ENCODE results near the gene GNG4. TPM values are rescaled to one million over a fixed set of nuclear protein-coding genes. Genes with fewer than 3 reads are reported as not detected.

The GNG4 gene
- total and polyA plus RNA-seq, 2 experiments from 2014 or later, result 4.8 to 11.8 TPM

DNA sequence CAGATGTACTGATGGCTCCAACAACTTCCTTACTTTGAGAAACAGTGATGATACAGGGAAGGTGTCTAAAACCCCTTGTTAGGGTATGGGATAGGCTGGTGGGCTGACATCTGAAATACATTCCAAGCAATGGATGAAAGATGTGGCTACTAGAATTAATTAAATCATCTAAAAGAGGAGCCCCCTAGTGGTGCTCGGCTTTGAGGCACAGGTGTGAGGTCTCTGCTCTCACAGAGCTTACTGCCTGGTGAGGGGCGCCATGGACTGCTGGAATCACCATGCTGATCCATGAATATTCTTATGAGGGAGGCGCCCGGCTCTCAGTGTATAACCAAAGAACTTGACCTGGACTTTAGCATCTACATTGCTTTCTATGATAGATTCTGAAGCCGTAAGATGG is 48.5 kb downstream of the GNG4 start:
- Histone ChIP-seq H3K27me3 (no peaks in the 10 kb centered on the region), H3K9me2 (replicated peaks; ENCODE audit: insufficient read depth) (no peaks in the 10 kb centered on the region), H3K4me1 (ENCODE audit: insufficient read depth) (no peaks in the 10 kb centered on the region), H3K79me2 (no peaks in the 10 kb centered on the region), H3K4me3 (no peak overlapping the region), H3K9me3 (ENCODE audit: low read depth) (no peaks in the 10 kb centered on the region), H3K27ac (no peak overlapping the region), H2AFZ (no peak overlapping the region), H3K4me2 (no peak overlapping the region), H3K36me3 (replicated peaks; ENCODE audit: insufficient read depth, low read depth) (no peaks in the 10 kb centered on the region), H4K20me1 (ENCODE audit: insufficient read depth, poor library complexity, severe bottlenecking) (no peaks in the 10 kb centered on the region)
- no peak for TF ChIP-seq EZH2phosphoT487 (IDR thresholded peaks at IDR 0.05; ENCODE audit: low read depth, severe bottlenecking, unreplicated experiment)
- TF ChIP-seq, protein P1, sequence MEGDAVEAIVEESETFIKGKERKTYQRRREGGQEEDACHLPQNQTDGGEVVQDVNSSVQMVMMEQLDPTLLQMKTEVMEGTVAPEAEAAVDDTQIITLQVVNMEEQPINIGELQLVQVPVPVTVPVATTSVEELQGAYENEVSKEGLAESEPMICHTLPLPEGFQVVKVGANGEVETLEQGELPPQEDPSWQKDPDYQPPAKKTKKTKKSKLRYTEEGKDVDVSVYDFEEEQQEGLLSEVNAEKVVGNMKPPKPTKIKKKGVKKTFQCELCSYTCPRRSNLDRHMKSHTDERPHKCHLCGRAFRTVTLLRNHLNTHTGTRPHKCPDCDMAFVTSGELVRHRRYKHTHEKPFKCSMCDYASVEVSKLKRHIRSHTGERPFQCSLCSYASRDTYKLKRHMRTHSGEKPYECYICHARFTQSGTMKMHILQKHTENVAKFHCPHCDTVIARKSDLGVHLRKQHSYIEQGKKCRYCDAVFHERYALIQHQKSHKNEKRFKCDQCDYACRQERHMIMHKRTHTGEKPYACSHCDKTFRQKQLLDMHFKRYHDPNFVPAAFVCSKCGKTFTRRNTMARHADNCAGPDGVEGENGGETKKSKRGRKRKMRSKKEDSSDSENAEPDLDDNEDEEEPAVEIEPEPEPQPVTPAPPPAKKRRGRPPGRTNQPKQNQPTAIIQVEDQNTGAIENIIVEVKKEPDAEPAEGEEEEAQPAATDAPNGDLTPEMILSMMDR (IDR thresholded peaks at IDR 0.05; ENCODE audit: poor library complexity), result peak; percentile 24
- no peak for DNase-seq (ENCODE audit: low spot score)
- WGBS (ENCODE audit: low lambda C conversion rate, missing lambda C conversion rate), result 80% methylated on average over 5 of the region's 5 CpGs

DNA sequence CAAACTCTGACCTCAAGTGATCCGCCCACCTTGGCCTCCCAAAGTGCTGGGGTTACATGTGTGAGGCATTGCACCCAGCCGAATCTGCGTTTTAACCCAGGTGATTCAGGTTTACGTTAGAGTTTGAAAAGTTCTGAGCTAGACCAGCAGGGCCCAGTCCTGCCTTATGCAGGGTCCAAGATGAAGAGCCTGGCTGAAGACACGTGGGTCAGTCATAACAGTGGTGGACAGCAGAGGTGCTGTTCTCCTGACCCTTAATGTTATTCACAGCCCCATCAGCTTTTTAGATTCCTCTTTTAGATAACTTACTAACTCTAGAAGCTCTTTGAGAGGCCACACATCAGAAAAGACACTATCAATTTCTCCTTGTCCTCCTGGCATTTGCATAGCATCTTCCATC is 50.0 kb downstream of the GNG4 start:
- H3K79me2 ChIP-seq, result no peaks in the 10 kb centered on the region
- WGBS (ENCODE audit: low lambda C conversion rate, missing lambda C conversion rate), result 86% methylated on average over 5 of the region's 5 CpGs
- no peaks in the 10 kb centered on the region for H3K4me1 ChIP-seq (ENCODE audit: insufficient read depth)
- TF ChIP-seq EZH2 (IDR thresholded peaks at IDR 0.05; ENCODE audit: borderline replicate concordance) (no peak), EZH2phosphoT487 (IDR thresholded peaks at IDR 0.05; ENCODE audit: low read depth, severe bottlenecking, unreplicated experiment) (no peak)
- TF ChIP-seq, protein P1 (IDR thresholded peaks at IDR 0.05; ENCODE audit: poor library complexity), result no peak
- H3K36me3 ChIP-seq (replicated peaks; ENCODE audit: insufficient read depth, low read depth), result no peaks in the 10 kb centered on the region
- H4K20me1 ChIP-seq (ENCODE audit: insufficient read depth, poor library complexity, severe bottlenecking), result no peaks in the 10 kb centered on the region
- H3K9me3 ChIP-seq (ENCODE audit: low read depth), result no peaks in the 10 kb centered on the region
- no peaks in the 10 kb centered on the region for H3K27me3 ChIP-seq
- no peak overlapping the region for H3K27ac ChIP-seq
- no peak overlapping the region for H3K4me3 ChIP-seq
- no peaks in the 10 kb centered on the region for H3K9me2 ChIP-seq (replicated peaks; ENCODE audit: insufficient read depth)
- no peak overlapping the region for H2AFZ ChIP-seq
- H3K4me2 ChIP-seq, result no peak overlapping the region
- DNase-seq (ENCODE audit: low spot score), result no peak

DNA sequence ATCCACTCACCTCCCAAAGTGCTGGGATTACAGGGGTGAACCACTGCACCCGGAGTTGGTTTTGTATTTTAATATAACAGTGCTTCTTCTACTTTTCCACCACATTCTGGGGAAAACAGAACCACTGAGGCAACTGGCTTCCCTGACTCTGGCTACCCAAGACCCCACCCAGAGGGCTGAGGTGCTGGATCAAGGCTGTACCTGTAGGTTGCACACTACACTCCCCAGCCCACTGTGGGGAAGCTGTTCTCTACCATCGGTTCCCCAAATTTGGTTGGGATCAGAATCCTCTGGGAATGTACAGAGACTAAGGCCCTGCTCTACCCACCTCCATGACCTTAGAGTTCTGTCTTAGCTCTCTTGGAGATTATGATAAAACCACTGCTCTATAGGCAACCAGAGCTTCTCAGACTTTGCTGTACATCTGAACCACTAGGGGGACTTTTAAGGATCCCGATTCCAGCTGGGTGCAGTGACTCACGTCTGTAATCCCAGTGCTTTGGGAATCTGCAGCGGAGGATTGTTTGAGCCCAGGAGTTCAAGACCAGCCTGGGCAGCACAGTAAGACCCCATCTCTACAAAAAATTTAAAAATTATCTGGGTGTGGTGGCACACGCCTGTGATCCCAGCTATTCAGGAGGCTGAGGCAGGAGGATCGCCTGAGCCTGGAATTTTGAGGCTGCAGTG is 51.6 kb downstream of the GNG4 start:
- DNase-seq (ENCODE audit: low spot score), result peak; percentile 32

More for the DNA sequence above, 51.6 kb downstream of the GNG4 start:
- TF ChIP-seq, protein P1 (IDR thresholded peaks at IDR 0.05; ENCODE audit: poor library complexity), result peak; percentile 22
- TF ChIP-seq EZH2 (IDR thresholded peaks at IDR 0.05; ENCODE audit: borderline replicate concordance), result no peak
- Histone ChIP-seq H3K36me3 (replicated peaks; ENCODE audit: insufficient read depth, low read depth) (no peaks in the 10 kb centered on the region), H3K4me1 (ENCODE audit: insufficient read depth) (no peaks in the 10 kb centered on the region), H3K79me2 (no peaks in the 10 kb centered on the region), H3K4me2 (no peak overlapping the region), H3K27ac (no peak overlapping the region), H2AFZ (no peak overlapping the region), H4K20me1 (ENCODE audit: insufficient read depth, poor library complexity, severe bottlenecking) (no peaks in the 10 kb centered on the region), H3K27me3 (no peaks in the 10 kb centered on the region), H3K9me2 (replicated peaks; ENCODE audit: insufficient read depth) (no peaks in the 10 kb centered on the region), H3K4me3 (no peak overlapping the region), H3K9me3 (ENCODE audit: low read depth) (no peaks in the 10 kb centered on the region)
- WGBS (ENCODE audit: low lambda C conversion rate, missing lambda C conversion rate), result 72% methylated on average over 7 of the region's 7 CpGs
